HepG2 (cell line): Measurements from ENCODE around the gene VWA3A. TPM values are rescaled to one million over a fixed set of nuclear protein-coding genes. Genes with fewer than 3 reads are reported as not detected.

Experiments
- AHR ChIP-seq: IDR thresholded peaks from 2 replicates; pipeline ENCODE4 v1.6.1; 2018; ENCODE audit warnings: missing genetic modification reagents, missing compliant biosample characterization
- HOXD1 ChIP-seq: sonication (generic); formaldehyde crosslinking; IDR thresholded peaks from 2 replicates; pipeline ENCODE4 v1.5.0; 2020; ENCODE audit warnings: missing genetic modification reagents
- KDM4B ChIP-seq: sonication (generic); formaldehyde crosslinking; IDR thresholded peaks from 2 replicates; pipeline ENCODE4 v1.4.0; 2020; ENCODE audit warnings: missing genetic modification reagents
- KDM6A ChIP-seq: IDR thresholded peaks from 2 replicates; pipeline ENCODE4 v1.6.1; 2016; ENCODE audit warnings: low read depth
- KLF15 ChIP-seq: sonication (generic); formaldehyde crosslinking; IDR thresholded peaks from 2 replicates; pipeline ENCODE4 v1.8.1; 2023; ENCODE audit warnings: borderline replicate concordance, mild to moderate bottlenecking, inconsistent platforms, missing genetic modification reagents, mixed read lengths
- NFIB ChIP-seq: sonication (generic); formaldehyde crosslinking; IDR thresholded peaks from 2 replicates; pipeline ENCODE4 v1.9.0; 2021; ENCODE audit warnings: missing genetic modification reagents, mild to moderate bottlenecking, borderline replicate concordance
- NPAS2 ChIP-seq: sonication (generic); formaldehyde crosslinking; IDR thresholded peaks from 2 replicates; pipeline ENCODE4 v1.8.0; 2022; ENCODE audit warnings: mild to moderate bottlenecking, missing genetic modification reagents, borderline replicate concordance
- TGIF2 ChIP-seq: IDR thresholded peaks from 2 replicates; pipeline ENCODE4 v1.6.1; 2016; ENCODE audit warnings: control low read depth, missing compliant biosample characterization
- ZNF326 ChIP-seq: sonication (generic); formaldehyde crosslinking; IDR thresholded peaks from 2 replicates; pipeline ENCODE4 v1.4.0; 2020; ENCODE audit warnings: missing genetic modification reagents, borderline replicate concordance
- polyA plus RNA-seq, 8 experiments: library from polyadenylated mRNA; depleted of rRNA in 3 of 8; stranded (reverse) in 7 of 8; unstranded in 1 of 8; fragments of >200 nt; fragmentation: Illumina TruSeq in 4 of 8; extraction: Trizol in 4 of 8; gene quantifications; 2 replicates each; pipeline versions ENCODE4 v1.2.1 to v1.2.3, GENCODE V29; 2011 to 2016; ENCODE audit warnings: low read depth in 4 of 8, missing spikeins in 1 of 8, mixed read lengths in 1 of 8; ENCODE audit not compliant: insufficient read depth in 1 of 8
- total RNA-seq, 5 experiments: library from RNA; depleted of rRNA; stranded (reverse); fragments of >200 nt; fragmentation: Illumina TruSeq; extraction: Trizol; gene quantifications; 2 replicates each; pipeline ENCODE4 v1.2.3, GENCODE V29; 2016; ENCODE audit warnings: low read depth in 1 of 5
- TF ChIP-seq, protein P1 (sequence below): sonication (generic); formaldehyde crosslinking; IDR thresholded peaks from 2 replicates; pipeline ENCODE4 v1.4.0; 2020; ENCODE audit warnings: missing genetic modification reagents
- TF ChIP-seq, protein P2 (sequence below): sonication (generic); formaldehyde crosslinking; IDR thresholded peaks from 2 replicates; pipeline ENCODE4 v1.4.0; 2020; ENCODE audit warnings: mild to moderate bottlenecking, missing genetic modification reagents
- TF ChIP-seq, protein P3 (sequence below): sonication (generic); formaldehyde crosslinking; IDR thresholded peaks from 2 replicates; pipeline ENCODE4 v1.4.0; 2020; ENCODE audit warnings: missing genetic modification reagents
- TF ChIP-seq, protein P4 (sequence below): sonication (generic); formaldehyde crosslinking; conservative IDR thresholded peaks from 2 replicates; pipeline ENCODE4 v1.4.0; 2020; ENCODE audit warnings: missing genetic modification reagents
- TF ChIP-seq, protein P5 (sequence below): IDR thresholded peaks from 2 replicates; pipeline ENCODE4 v1.6.1; 2016
- TF ChIP-seq, protein P6 (sequence below): sonication (generic); formaldehyde crosslinking; IDR thresholded peaks from 2 replicates; pipeline ENCODE4 v1.4.0; 2020; ENCODE audit warnings: low read depth, missing genetic modification reagents
- TF ChIP-seq, protein P7 (sequence below): sonication (generic); formaldehyde crosslinking; IDR thresholded peaks from 2 replicates; pipeline ENCODE4 v1.4.0; 2020; ENCODE audit warnings: missing genetic modification reagents, mild to moderate bottlenecking, borderline replicate concordance

The VWA3A gene
- total and polyA plus RNA-seq, 2 of the 13 experiments (the other 11 are each of a cell fraction or from before 2014, with no cell fraction given), result 0.03 to 0.07 TPM

DNA sequence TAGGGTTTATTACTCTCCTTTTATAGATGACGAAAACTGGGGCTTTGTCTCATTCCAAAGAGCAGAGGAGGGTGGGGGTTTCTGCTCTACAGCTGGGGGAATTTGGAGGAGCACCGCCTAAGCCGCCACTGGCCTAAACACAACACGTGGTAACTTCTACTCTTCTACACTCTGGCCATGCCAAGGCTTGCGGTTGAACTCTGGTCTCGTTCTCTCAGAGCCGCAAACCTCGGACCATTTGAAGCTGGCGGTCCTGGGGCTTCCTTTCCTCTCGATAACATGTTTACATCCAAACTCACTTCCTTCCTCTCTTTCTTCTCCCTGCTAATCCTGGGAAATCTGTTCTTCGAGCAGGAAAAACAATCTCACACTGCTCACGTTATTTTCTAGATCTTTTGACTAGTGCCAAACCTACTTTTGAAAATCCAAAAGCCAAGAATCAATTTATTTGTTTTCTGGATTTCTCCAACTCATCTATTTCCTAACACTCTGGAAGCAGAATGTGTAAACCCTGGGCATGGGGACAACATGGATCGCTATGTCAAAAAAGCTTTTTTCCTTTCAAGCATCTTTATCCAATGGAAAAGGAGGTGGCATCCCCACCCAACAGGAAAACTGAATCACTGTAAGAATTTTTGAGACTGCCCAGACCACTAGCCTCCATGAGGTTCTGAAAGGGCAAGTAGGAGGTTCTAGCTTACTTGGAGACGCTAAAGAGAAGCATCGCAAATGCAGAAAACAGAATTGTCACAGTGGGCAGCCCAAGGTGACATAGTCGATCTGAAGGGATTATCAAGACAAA lies 100.1 kb downstream of the VWA3A start (continued):
- TF ChIP-seq ZNF326 (CRISPR knock-in tag) (no peak), KDM6A (CRISPR knock-in tag) (peak; percentile 85), NPAS2 (CRISPR knock-in tag) (no peak), TGIF2 (peak; percentile 96), HOXD1 (peak; percentile 82; the same call in 1 of the 2 replicates), KLF15 (CRISPR knock-in tag) (no peak), AHR (peak; percentile 86), KDM4B (CRISPR knock-in tag) (peak; percentile 86), NFIB (CRISPR knock-in tag) (no peak)
- TF ChIP-seq, protein P1, sequence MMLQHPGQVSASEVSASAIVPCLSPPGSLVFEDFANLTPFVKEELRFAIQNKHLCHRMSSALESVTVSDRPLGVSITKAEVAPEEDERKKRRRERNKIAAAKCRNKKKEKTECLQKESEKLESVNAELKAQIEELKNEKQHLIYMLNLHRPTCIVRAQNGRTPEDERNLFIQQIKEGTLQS, result no peak
- TF ChIP-seq, protein P2, sequence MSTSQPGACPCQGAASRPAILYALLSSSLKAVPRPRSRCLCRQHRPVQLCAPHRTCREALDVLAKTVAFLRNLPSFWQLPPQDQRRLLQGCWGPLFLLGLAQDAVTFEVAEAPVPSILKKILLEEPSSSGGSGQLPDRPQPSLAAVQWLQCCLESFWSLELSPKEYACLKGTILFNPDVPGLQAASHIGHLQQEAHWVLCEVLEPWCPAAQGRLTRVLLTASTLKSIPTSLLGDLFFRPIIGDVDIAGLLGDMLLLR (CRISPR knock-in tag), result peak; percentile 69; the same call in 1 of the 2 replicates
- TF ChIP-seq, protein P3, sequence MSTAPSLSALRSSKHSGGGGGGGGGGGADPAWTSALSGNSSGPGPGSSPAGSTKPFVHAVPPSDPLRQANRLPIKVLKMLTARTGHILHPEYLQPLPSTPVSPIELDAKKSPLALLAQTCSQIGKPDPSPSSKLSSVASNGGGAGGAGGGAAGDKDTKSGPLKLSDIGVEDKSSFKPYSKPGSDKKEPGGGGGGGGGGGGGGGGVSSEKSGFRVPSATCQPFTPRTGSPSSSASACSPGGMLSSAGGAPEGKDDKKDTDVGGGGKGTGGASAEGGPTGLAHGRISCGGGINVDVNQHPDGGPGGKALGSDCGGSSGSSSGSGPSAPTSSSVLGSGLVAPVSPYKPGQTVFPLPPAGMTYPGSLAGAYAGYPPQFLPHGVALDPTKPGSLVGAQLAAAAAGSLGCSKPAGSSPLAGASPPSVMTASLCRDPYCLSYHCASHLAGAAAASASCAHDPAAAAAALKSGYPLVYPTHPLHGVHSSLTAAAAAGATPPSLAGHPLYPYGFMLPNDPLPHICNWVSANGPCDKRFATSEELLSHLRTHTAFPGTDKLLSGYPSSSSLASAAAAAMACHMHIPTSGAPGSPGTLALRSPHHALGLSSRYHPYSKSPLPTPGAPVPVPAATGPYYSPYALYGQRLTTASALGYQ (CRISPR knock-in tag), result no peak
- TF ChIP-seq, protein P4, sequence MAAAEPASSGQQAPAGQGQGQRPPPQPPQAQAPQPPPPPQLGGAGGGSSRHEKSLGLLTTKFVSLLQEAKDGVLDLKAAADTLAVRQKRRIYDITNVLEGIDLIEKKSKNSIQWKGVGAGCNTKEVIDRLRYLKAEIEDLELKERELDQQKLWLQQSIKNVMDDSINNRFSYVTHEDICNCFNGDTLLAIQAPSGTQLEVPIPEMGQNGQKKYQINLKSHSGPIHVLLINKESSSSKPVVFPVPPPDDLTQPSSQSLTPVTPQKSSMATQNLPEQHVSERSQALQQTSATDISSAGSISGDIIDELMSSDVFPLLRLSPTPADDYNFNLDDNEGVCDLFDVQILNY (CRISPR knock-in tag), result 0 out of 2 replicates have a peak, but pooled peaks have one; percentile 32
- TF ChIP-seq, protein P5, sequence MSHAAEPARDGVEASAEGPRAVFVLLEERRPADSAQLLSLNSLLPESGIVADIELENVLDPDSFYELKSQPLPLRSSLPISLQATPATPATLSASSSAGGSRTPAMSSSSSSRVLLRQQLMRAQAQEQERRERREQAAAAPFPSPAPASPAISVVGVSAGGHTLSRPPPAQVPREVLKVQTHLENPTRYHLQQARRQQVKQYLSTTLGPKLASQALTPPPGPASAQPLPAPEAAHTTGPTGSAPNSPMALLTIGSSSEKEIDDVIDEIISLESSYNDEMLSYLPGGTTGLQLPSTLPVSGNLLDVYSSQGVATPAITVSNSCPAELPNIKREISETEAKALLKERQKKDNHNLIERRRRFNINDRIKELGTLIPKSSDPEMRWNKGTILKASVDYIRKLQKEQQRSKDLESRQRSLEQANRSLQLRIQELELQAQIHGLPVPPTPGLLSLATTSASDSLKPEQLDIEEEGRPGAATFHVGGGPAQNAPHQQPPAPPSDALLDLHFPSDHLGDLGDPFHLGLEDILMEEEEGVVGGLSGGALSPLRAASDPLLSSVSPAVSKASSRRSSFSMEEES (CRISPR knock-in tag), result peak; percentile 92
- TF ChIP-seq, protein P6, sequence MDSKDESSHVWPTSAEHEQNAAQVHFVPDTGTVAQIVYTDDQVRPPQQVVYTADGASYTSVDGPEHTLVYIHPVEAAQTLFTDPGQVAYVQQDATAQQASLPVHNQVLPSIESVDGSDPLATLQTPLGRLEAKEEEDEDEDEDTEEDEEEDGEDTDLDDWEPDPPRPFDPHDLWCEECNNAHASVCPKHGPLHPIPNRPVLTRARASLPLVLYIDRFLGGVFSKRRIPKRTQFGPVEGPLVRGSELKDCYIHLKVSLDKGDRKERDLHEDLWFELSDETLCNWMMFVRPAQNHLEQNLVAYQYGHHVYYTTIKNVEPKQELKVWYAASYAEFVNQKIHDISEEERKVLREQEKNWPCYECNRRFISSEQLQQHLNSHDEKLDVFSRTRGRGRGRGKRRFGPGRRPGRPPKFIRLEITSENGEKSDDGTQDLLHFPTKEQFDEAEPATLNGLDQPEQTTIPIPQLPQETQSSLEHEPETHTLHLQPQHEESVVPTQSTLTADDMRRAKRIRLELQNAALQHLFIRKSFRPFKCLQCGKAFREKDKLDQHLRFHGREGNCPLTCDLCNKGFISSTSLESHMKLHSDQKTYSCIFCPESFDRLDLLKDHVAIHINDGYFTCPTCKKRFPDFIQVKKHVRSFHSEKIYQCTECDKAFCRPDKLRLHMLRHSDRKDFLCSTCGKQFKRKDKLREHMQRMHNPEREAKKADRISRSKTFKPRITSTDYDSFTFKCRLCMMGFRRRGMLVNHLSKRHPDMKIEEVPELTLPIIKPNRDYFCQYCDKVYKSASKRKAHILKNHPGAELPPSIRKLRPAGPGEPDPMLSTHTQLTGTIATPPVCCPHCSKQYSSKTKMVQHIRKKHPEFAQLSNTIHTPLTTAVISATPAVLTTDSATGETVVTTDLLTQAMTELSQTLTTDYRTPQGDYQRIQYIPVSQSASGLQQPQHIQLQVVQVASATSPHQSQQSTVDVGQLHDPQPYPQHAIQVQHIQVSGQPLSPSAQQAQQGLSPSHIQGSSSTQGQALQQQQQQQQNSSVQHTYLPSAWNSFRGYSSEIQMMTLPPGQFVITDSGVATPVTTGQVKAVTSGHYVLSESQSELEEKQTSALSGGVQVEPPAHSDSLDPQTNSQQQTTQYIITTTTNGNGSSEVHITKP (CRISPR knock-in tag), result peak; percentile 53; the same call in 1 of the 2 replicates
- TF ChIP-seq, protein P7, sequence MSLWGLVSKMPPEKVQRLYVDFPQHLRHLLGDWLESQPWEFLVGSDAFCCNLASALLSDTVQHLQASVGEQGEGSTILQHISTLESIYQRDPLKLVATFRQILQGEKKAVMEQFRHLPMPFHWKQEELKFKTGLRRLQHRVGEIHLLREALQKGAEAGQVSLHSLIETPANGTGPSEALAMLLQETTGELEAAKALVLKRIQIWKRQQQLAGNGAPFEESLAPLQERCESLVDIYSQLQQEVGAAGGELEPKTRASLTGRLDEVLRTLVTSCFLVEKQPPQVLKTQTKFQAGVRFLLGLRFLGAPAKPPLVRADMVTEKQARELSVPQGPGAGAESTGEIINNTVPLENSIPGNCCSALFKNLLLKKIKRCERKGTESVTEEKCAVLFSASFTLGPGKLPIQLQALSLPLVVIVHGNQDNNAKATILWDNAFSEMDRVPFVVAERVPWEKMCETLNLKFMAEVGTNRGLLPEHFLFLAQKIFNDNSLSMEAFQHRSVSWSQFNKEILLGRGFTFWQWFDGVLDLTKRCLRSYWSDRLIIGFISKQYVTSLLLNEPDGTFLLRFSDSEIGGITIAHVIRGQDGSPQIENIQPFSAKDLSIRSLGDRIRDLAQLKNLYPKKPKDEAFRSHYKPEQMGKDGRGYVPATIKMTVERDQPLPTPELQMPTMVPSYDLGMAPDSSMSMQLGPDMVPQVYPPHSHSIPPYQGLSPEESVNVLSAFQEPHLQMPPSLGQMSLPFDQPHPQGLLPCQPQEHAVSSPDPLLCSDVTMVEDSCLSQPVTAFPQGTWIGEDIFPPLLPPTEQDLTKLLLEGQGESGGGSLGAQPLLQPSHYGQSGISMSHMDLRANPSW, result no peak
